ENCODE results near the gene THBD. TPM values are rescaled to one million over a fixed set of nuclear protein-coding genes. Genes with fewer than 3 reads are reported as not detected.

THBD gene
- total RNA-seq, 4 donors from 2014 or later = 12.0 to 77.4 (median 39.5) TPM

GRCh38 chr20:23092384-23092756, 42.9 kb upstream of the THBD start:
- Histone ChIP-seq H3K36me3 (no peaks in the 10 kb centered on the region), H3K4me3 (no peak overlapping the region), H3K27me3 (no peaks in the 10 kb centered on the region), H3K9me3 (no peaks in the 10 kb centered on the region), H3K27ac (no peak overlapping the region), H3K4me1 (peaks cover 0 to 14% (median 5%) of the 10 kb centered on the region in 3 donors)
- TF ChIP-seq CTCF (IDR thresholded peaks at IDR 0.05) = no peak
- no peak for TF ChIP-seq EP300 (IDR thresholded peaks at IDR 0.05)
- TF ChIP-seq POLR2A (IDR thresholded peaks at IDR 0.05) = no peak
- no peak for TF ChIP-seq POLR2AphosphoS5 (IDR thresholded peaks at IDR 0.05)
- no peak for ATAC-seq
- WGBS, 2 donors (ENCODE audit: low coverage in 1 of 2) = 23 to 48% methylated on average over 2 of the region's 2 CpGs

DNA sequence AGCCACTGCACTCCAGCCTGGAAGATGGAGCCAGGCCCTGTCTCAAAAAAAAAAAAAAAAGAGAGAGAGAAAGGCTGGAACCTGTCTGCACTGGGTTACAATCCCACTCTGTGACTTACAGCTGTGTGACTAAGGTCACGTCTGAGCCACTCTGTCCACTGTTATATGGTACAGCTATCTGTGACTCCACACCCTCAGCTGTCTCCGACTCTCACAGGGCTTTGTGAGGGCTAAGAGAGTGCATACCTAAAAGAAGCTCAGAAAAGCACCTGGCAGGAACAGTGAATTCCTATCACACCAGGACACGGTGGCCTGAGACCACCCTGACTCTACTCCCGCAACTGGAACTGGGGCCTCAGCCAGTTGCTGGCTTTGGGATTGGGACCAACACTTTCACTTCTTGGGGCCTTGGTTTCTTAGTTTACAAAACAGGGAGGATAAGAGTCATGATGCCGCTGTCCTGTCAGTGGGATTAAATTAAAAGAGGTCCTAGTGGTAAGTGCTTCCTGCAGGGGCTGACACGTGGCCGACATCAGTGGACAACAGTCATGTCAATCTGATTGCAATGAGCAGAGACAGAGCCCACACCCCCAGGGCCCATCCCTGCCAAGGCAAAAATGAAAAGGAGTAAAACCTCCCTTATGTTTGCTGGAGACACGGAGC, 42.4 kb upstream of the THBD start:
- Histone ChIP-seq H3K9me3 (no peaks in the 10 kb centered on the region), H3K27ac (no peak overlapping the region), H3K4me3 (no peak overlapping the region), H3K36me3 (no peaks in the 10 kb centered on the region), H3K27me3 (no peaks in the 10 kb centered on the region), H3K4me1 (peaks cover 0 to 19% (median 5%) of the 10 kb centered on the region in 3 donors)
- 31 to 72% methylated on average over 3 to 4 of the region's 8 CpGs for WGBS, 2 donors (ENCODE audit: low coverage in 1 of 2)
- no peak for TF ChIP-seq CTCF (IDR thresholded peaks at IDR 0.05)
- TF ChIP-seq POLR2AphosphoS5 (IDR thresholded peaks at IDR 0.05) = no peak
- TF ChIP-seq EP300 (IDR thresholded peaks at IDR 0.05) = no peak
- TF ChIP-seq POLR2A (IDR thresholded peaks at IDR 0.05) = no peak
- no peak for ATAC-seq

DNA sequence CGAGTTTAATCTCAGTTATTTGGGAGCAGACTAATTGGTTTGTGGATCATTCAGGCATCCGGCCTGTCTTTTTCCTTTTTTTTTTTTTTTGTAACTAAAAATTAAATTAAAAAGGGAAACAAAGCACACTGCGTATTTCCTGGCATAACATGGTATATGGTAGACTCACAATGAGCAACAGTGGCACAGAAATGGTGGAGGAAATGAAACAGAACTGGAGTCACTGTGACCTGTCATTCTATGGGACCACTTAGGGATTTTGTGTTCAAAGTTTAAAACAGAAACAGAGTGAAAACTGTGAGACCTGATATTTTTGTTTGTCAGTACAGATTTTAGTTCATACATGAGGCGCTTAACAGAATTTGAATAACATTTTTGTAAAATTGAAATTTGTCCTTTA, 41.4 kb upstream of the THBD start:
- no peak overlapping the region for H3K4me3 ChIP-seq
- H3K27ac ChIP-seq = no peak overlapping the region
- no peaks in the 10 kb centered on the region for H3K36me3 ChIP-seq
- H3K9me3 ChIP-seq = no peaks in the 10 kb centered on the region
- H3K4me1 ChIP-seq = peaks cover 0 to 29% (median 8%) of the 10 kb centered on the region in 3 donors
- no peak for ATAC-seq
- no peaks in the 10 kb centered on the region for H3K27me3 ChIP-seq
- 67 to 81% methylated on average over 4 of the region's 4 CpGs for WGBS, 2 donors (ENCODE audit: low coverage in 1 of 2)
- no peak for TF ChIP-seq CTCF (IDR thresholded peaks at IDR 0.05)
- TF ChIP-seq EP300 (IDR thresholded peaks at IDR 0.05) = no peak
- TF ChIP-seq POLR2AphosphoS5 (IDR thresholded peaks at IDR 0.05) = no peak
- no peak for TF ChIP-seq POLR2A (IDR thresholded peaks at IDR 0.05)

DNA sequence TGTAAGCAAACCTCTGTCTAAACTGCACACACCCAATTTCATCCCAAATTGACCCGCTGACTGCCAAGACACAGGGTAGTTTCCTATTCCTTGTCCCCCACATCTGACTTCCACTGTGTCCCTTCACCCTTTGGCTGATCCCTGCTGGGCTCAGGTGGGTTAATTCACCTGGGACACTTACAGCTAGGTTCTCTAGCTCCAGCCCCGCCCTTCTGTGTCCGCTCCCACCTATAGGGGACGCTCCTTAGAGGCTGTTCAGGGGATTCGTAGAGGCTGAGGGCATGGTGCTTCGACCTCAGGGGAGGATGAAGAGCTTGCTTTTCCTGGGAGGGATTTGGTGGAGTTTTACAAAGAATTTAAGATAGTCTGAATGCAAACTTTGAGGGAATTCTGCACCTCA, 40.7 kb upstream of the THBD start:
- no peaks in the 10 kb centered on the region for H3K27me3 ChIP-seq
- WGBS, 2 donors (ENCODE audit: low coverage in 1 of 2) = 88 to 100% methylated on average over 1 to 6 of the region's 6 CpGs
- ATAC-seq = no peak
- no peak for TF ChIP-seq CTCF (IDR thresholded peaks at IDR 0.05)
- no peak for TF ChIP-seq POLR2A (IDR thresholded peaks at IDR 0.05)
- TF ChIP-seq EP300 (IDR thresholded peaks at IDR 0.05) = no peak
- TF ChIP-seq POLR2AphosphoS5 (IDR thresholded peaks at IDR 0.05) = no peak
- no peaks in the 10 kb centered on the region for H3K9me3 ChIP-seq
- no peaks in the 10 kb centered on the region for H3K36me3 ChIP-seq
- no peak overlapping the region for H3K4me3 ChIP-seq
- no peak overlapping the region for H3K27ac ChIP-seq
- peaks cover 0 to 36% (median 8%) of the 10 kb centered on the region in 3 donors for H3K4me1 ChIP-seq

GRCh38 chr20:23088866-23089265, 39.4 kb upstream of the THBD start:
- TF ChIP-seq POLR2A (IDR thresholded peaks at IDR 0.05) = no peak
- H3K9me3 ChIP-seq = no peaks in the 10 kb centered on the region
- H3K36me3 ChIP-seq = no peaks in the 10 kb centered on the region
- H3K27me3 ChIP-seq = no peaks in the 10 kb centered on the region
- no peak overlapping the region for H3K27ac ChIP-seq
- H3K4me3 ChIP-seq = no peak overlapping the region
- WGBS, 2 donors (ENCODE audit: low coverage in 1 of 2) = 92% methylated on average over 3 of the region's 8 CpGs; no CpG with 5 or more reads in 1 of the 2 donors
- H3K4me1 ChIP-seq = peaks cover 0 to 39% (median 8%) of the 10 kb centered on the region in 3 donors
- ATAC-seq = no peak
